Endothelial cell of umbilical vein (primary cell): ENCODE results near the gene OR2A5.

ENCODE experiments used
- CTCF ChIP-seq, 2 donors: IDR thresholded peaks; 1 replicate in 1 of 2; 2 replicates in 1 of 2; pipeline ENCODE4 v1.5.1; 2011; ENCODE audit warnings: low read length in 2 of 2, mild to moderate bottlenecking in 2 of 2, moderate library complexity in 2 of 2, control low read depth in 1 of 2, inconsistent platforms in 1 of 2, low read depth in 1 of 2; ENCODE audit not compliant: insufficient read depth in 1 of 2; ENCODE audit errors: extremely low read depth in 1 of 2
- EZH2 ChIP-seq: IDR thresholded peaks from 2 replicates; pipeline ENCODE4 v1.6.1; 2012; ENCODE audit warnings: borderline replicate concordance, low read depth, mild to moderate bottlenecking, moderate library complexity, low read length, inconsistent platforms; ENCODE audit not compliant: severe bottlenecking
- FOS ChIP-seq: IDR thresholded peaks from 2 replicates; pipeline ENCODE4 v1.6.1; 2011; ENCODE audit warnings: mild to moderate bottlenecking, low read length, moderate library complexity, borderline replicate concordance; ENCODE audit not compliant: insufficient read depth
- POLR2A ChIP-seq: IDR thresholded peaks from 2 replicates; pipeline ENCODE4 v1.6.1; 2012; ENCODE audit warnings: low read depth, mild to moderate bottlenecking, control low read depth, low read length
- POLR2AphosphoS5 ChIP-seq: IDR thresholded peaks from 2 replicates; pipeline ENCODE4 v1.6.1; 2012; ENCODE audit warnings: low read depth, mild to moderate bottlenecking, control low read depth, low read length, moderate library complexity; ENCODE audit not compliant: insufficient read depth

GRCh38 chr7:144020340-144020739, 28.4 kb upstream of the OR2A5 start:
- TF ChIP-seq CTCF (IDR thresholded peaks at IDR 0.05; ENCODE audit: extremely low read depth in 1 of 2, insufficient read depth in 1 of 2, low read depth in 1 of 2, low read length in 2 of 2) (no peak), POLR2A (no peak), POLR2AphosphoS5 (no peak), EZH2 (no peak), FOS (no peak)
